ENCODE measurements around the gene MISP3. TPM values are rescaled to one million over a fixed set of nuclear protein-coding genes. Genes with fewer than 3 reads are reported as not detected.

Gene MISP3
- total and polyA plus RNA-seq, 9 of the 15 experiments (the other 6 are each of a cell fraction or from before 2014, with no cell fraction given), result 0.25 to 5.6 (median 1.6) TPM

- no peak overlapping the region for H2AFZ ChIP-seq (ENCODE audit: low read depth, low read length)
- ATAC-seq (no peak), DNase-seq (ENCODE audit: extremely low read depth in 1 of 4, low spot score in 3 of 4) (no peak), FAIRE-seq (no peak)
- in situ Hi-C loops (cut with MboI) (no loop called here), intact Hi-C loops (cut with micrococcal nuclease) (no loop called here)
- peaks cover 32% of the 10 kb centered on the region; the same call in 2 of the 3 replicates for H3K36me3 ChIP-seq (ENCODE audit: control insufficient read depth, insufficient read depth, low read length)
- H3K4me2 ChIP-seq (ENCODE audit: insufficient read depth, low read length), result no peak overlapping the region
- no peak overlapping the region for H3K27ac ChIP-seq (ENCODE audit: extremely low read depth, low read depth, low read length)
- H3K79me2 ChIP-seq (ENCODE audit: control insufficient read depth, insufficient read depth, low read length), result no peaks in the 10 kb centered on the region
- H3K4me3 ChIP-seq, result no peak overlapping the region
- CTCF ChIA-PET (ENCODE audit: low intra/inter-chr PET ratio), result no interaction called here
- BruUV-seq (replicated peaks), result no TSS peak
- no peaks in the 10 kb centered on the region for H3K9me1 ChIP-seq (ENCODE audit: control insufficient read depth, insufficient read depth, low read length)
- peaks cover 0 to 5% of the 10 kb centered on the region in 2 experiments; a peak in 1 of 5 replicates for H3K4me1 ChIP-seq (replicated peaks in 1 of 2; ENCODE audit: control insufficient read depth in 2 of 2, insufficient read depth in 2 of 2, low read length in 2 of 2)
- TF ChIP-seq CHD2 (IDR thresholded peaks at IDR 0.05; ENCODE audit: low read depth, low read length), result no peak
- TF ChIP-seq ZNF431 (CRISPR knock-in tag; IDR thresholded peaks at IDR 0.05), result no peak
- TF ChIP-seq ZNF197 (CRISPR knock-in tag; IDR thresholded peaks at IDR 0.05; ENCODE audit: low read depth), result no peak
- TF ChIP-seq, protein P1, sequence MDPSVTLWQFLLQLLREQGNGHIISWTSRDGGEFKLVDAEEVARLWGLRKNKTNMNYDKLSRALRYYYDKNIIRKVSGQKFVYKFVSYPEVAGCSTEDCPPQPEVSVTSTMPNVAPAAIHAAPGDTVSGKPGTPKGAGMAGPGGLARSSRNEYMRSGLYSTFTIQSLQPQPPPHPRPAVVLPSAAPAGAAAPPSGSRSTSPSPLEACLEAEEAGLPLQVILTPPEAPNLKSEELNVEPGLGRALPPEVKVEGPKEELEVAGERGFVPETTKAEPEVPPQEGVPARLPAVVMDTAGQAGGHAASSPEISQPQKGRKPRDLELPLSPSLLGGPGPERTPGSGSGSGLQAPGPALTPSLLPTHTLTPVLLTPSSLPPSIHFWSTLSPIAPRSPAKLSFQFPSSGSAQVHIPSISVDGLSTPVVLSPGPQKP (CRISPR knock-in tag; IDR thresholded peaks at IDR 0.05), result no peak
- no peak for TF ChIP-seq AFF4 (CRISPR knock-in tag; IDR thresholded peaks at IDR 0.05)
- no peak for TF ChIP-seq NCOR1 (IDR thresholded peaks at IDR 0.05)
- TF ChIP-seq MTA1 (IDR thresholded peaks at IDR 0.05; ENCODE audit: borderline replicate concordance), result no peak
- TF ChIP-seq ZNF644 (tag; IDR thresholded peaks at IDR 0.05; ENCODE audit: low read depth), result no peak
- TF ChIP-seq, protein P2, sequence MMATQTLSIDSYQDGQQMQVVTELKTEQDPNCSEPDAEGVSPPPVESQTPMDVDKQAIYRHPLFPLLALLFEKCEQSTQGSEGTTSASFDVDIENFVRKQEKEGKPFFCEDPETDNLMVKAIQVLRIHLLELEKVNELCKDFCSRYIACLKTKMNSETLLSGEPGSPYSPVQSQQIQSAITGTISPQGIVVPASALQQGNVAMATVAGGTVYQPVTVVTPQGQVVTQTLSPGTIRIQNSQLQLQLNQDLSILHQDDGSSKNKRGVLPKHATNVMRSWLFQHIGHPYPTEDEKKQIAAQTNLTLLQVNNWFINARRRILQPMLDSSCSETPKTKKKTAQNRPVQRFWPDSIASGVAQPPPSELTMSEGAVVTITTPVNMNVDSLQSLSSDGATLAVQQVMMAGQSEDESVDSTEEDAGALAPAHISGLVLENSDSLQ (IDR thresholded peaks at IDR 0.05), result no peak
- TF ChIP-seq, protein P3, sequence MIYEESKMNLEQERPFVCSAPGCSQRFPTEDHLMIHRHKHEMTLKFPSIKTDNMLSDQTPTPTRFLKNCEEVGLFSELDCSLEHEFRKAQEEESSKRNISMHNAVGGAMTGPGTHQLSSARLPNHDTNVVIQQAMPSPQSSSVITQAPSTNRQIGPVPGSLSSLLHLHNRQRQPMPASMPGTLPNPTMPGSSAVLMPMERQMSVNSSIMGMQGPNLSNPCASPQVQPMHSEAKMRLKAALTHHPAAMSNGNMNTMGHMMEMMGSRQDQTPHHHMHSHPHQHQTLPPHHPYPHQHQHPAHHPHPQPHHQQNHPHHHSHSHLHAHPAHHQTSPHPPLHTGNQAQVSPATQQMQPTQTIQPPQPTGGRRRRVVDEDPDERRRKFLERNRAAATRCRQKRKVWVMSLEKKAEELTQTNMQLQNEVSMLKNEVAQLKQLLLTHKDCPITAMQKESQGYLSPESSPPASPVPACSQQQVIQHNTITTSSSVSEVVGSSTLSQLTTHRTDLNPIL (CRISPR knock-in tag; IDR thresholded peaks at IDR 0.05), result no peak
- H3K9ac ChIP-seq (ENCODE audit: insufficient read depth in 1 of 2, low read depth in 2 of 2, low read length in 2 of 2), result no peak overlapping the region
- H4K20me1 ChIP-seq (replicated peaks; ENCODE audit: control insufficient read depth, insufficient read depth, low read length), result no peaks in the 10 kb centered on the region
- 85% methylated on average over 11 of the region's 11 CpGs for WGBS (ENCODE audit: insufficient coverage, low coverage, missing lambda C conversion rate)
- no peaks in the 10 kb centered on the region for H3K9me3 ChIP-seq (replicated peaks; ENCODE audit: control insufficient read depth, insufficient read depth, low read depth, low read length)
- H3K27me3 ChIP-seq (ENCODE audit: control insufficient read depth in 2 of 2, insufficient read depth in 2 of 2, low read length in 2 of 2), result no peaks in the 10 kb centered on the region
- POLR2A ChIA-PET, result no interaction called here
These were observed 29.6 kb downstream of the MISP3 start for GRCh38 chr19:14102102-14102696.
